Muscle layer of colon (tissue), 2 donors: ENCODE measurements around the gene RSPH1.

ENCODE experiments used
- H3K27ac ChIP-seq: one replicate; pipeline ENCODE4 v1.7.0; 2013; ENCODE audit warnings: low read depth, mild to moderate bottlenecking, low read length, moderate library complexity
- H3K27me3 ChIP-seq, 2 donors: one replicate each; pipeline ENCODE4 v1.7.0; 2013; ENCODE audit warnings: low read length in 2 of 2, mild to moderate bottlenecking in 2 of 2; ENCODE audit not compliant: insufficient read depth in 2 of 2, control insufficient read depth in 1 of 2
- H3K36me3 ChIP-seq: one replicate; pipeline ENCODE4 v1.7.0; 2013; ENCODE audit warnings: mild to moderate bottlenecking, low read length; ENCODE audit not compliant: insufficient read depth
- H3K4me1 ChIP-seq: one replicate; pipeline ENCODE4 v1.7.0; 2013; ENCODE audit warnings: mild to moderate bottlenecking, low read length; ENCODE audit not compliant: insufficient read depth
- H3K4me3 ChIP-seq, 2 donors: one replicate each; pipeline ENCODE4 v1.7.0; 2013; ENCODE audit warnings: low read length in 2 of 2, low read depth in 1 of 2, mild to moderate bottlenecking in 1 of 2, moderate library complexity in 1 of 2
- H3K9ac ChIP-seq: one replicate; pipeline ENCODE4 v1.7.0; 2013; ENCODE audit warnings: low read length
- H3K9me3 ChIP-seq: one replicate; pipeline ENCODE4 v1.7.0; 2013; ENCODE audit warnings: mild to moderate bottlenecking, low read length
- donor health status: abdominal sarcoma.
- donor health status: Adenocarcinoma of cecum.

Gene RSPH1

DNA sequence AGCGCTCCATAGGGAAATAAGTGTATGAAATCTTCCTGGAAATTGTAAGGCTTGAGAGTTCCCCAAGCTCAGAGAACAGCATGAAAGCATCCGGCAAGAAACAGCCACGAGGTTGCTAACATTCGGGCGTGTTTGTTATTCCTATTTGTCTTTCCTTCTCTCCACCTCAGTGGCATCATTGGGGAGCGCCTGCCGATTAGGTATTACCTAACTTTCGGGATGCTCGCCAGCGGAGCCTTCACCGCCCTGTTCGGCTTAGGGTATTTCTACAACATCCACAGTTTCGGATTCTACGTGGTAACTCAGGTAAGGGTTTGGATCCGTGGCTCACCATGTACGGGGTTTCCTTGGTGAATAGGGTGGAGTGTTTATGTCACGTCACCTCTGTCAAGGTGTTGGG, 43.3 kb upstream of the RSPH1 start:
- peaks cover 4% of the 10 kb centered on the region for H3K36me3 ChIP-seq
- no peaks in the 10 kb centered on the region for H3K9me3 ChIP-seq
- H3K27ac ChIP-seq, result no peak overlapping the region

DNA sequence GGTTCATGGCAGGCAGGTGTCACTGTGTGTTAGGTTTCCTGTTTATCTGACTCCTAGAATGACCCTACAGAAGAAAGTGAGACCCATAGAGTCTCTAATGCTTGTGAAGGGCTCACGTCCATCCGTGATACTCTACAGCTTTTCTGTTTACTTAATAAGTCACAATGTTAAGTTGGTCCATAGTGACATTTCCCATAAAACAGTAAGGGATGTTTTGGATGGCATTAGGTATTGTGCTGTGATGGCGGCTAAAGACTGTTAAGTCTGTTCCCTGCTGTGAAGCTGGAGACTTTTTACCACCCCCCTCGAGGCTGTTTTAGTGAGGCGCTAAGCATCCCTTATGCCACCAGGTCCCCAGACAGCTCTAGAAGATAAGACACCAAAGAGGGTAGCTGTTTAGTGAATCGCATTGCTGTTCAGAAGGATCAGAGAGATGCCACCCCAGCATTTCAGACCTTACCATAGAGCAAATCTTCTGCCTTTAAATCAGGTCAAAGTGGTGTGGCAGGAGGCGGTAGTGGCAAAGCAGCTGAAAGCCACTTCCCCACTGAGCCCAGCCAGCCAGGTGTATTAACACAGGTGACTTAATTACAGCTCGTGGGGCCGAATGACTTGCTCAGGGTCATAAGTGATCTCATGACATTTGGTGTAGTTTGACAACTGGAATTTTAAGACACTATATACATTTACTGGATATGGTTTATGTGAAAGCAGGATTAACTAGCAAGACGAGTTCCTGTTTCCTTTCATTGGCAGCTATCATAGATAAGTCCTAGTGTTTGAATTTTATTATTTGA, 42.7 kb upstream of the RSPH1 start:
- no peaks in the 10 kb centered on the region for H3K4me1 ChIP-seq
- no peaks in the 10 kb centered on the region for H3K9me3 ChIP-seq
- H3K27me3 ChIP-seq, result no peaks in the 10 kb centered on the region
- H3K9ac ChIP-seq, result no peak overlapping the region
- H3K4me3 ChIP-seq, result no peak overlapping the region
- H3K27ac ChIP-seq, result no peak overlapping the region
- H3K36me3 ChIP-seq, result peaks cover 4% of the 10 kb centered on the region

More for the DNA sequence above, 43.3 kb upstream of the RSPH1 start:
- H3K27me3 ChIP-seq, result no peaks in the 10 kb centered on the region
- no peaks in the 10 kb centered on the region for H3K4me1 ChIP-seq
- no peak overlapping the region for H3K4me3 ChIP-seq
- H3K9ac ChIP-seq, result no peak overlapping the region

GRCh38 chr21:42537106-42537742, 41.2 kb upstream of the RSPH1 start:
- peaks cover 4% of the 10 kb centered on the region for H3K36me3 ChIP-seq
- no peaks in the 10 kb centered on the region for H3K9me3 ChIP-seq
- H3K27me3 ChIP-seq, result no peaks in the 10 kb centered on the region
- no peak overlapping the region for H3K4me3 ChIP-seq
- peaks cover 10% of the 10 kb centered on the region for H3K4me1 ChIP-seq
- H3K9ac ChIP-seq, result no peak overlapping the region
- H3K27ac ChIP-seq, result no peak overlapping the region

- Histone ChIP-seq H3K36me3 (peaks cover 4% of the 10 kb centered on the region), H3K9me3 (no peaks in the 10 kb centered on the region), H3K9ac (no peak overlapping the region), H3K27me3 (no peaks in the 10 kb centered on the region), H3K4me1 (peaks cover 10% of the 10 kb centered on the region), H3K27ac (no peak overlapping the region), H3K4me3 (no peak overlapping the region)
Measured at GRCh38 chr21:42536601-42537000, 40.6 kb upstream of the RSPH1 start.

DNA sequence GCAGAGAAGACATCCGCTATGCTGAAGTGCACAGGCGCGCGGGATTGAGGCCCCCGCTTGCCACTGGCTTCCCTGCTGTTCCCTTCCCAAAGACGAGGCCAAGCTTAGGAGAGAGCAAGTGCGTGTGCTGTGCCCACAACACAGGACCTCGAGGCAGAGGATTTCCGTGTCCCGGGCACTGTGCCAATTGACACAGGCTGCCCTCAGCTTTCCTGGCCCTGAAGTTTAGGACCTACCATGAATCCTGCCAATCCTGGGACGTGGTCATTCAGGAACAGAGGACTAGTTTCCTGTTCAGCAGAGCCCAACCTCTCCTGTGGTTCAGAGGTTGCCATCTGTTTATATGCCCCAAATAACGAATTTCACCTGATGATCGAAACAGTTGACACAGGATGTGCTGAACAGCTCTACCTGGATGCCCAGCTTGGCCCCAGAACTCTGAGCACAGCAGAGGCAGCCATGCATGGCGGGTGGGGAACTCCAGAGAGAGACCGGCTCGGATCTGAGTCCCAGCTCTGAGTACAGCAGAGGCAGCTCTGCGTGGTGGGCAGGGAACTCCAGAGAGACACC, 39.7 kb upstream of the RSPH1 start:
- Histone ChIP-seq H3K4me3 (no peak overlapping the region), H3K36me3 (peaks cover 4% of the 10 kb centered on the region), H3K27me3 (no peaks in the 10 kb centered on the region), H3K4me1 (peaks cover 10% of the 10 kb centered on the region), H3K27ac (no peak overlapping the region), H3K9ac (no peak overlapping the region), H3K9me3 (no peaks in the 10 kb centered on the region)

GRCh38 chr21:42534421-42535378, 38.7 kb upstream of the RSPH1 start:
- H3K27ac ChIP-seq, result no peak overlapping the region
- peaks cover 4% of the 10 kb centered on the region for H3K36me3 ChIP-seq
- peaks cover 10% of the 10 kb centered on the region for H3K4me1 ChIP-seq
- no peak overlapping the region for H3K9ac ChIP-seq
- no peaks in the 10 kb centered on the region for H3K27me3 ChIP-seq
- no peaks in the 10 kb centered on the region for H3K9me3 ChIP-seq
- no peak overlapping the region for H3K4me3 ChIP-seq

DNA sequence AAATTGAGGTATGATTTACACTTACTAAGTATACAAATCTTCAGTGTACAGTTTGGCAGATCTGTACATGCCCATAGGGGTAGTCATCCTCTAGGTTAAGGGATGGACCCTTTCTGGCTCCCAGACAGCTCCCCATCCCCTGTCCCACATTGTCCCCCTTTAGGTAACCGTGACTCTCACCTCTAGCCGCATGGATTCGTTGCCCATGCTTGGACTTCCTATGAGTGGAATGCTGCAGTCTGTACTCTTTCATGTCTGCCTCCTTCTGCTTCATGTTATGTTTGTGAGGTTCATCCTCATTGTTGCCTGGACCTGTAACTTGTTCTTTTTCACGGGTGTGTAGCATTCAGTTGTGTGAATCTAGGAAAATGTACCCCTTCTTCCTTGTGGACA, 37.9 kb upstream of the RSPH1 start:
- H3K9me3 ChIP-seq, result no peaks in the 10 kb centered on the region
- no peak overlapping the region for H3K27ac ChIP-seq
- H3K27me3 ChIP-seq, result no peaks in the 10 kb centered on the region
- peaks cover 10% of the 10 kb centered on the region for H3K4me1 ChIP-seq
- H3K4me3 ChIP-seq, result no peak overlapping the region
- H3K9ac ChIP-seq, result no peak overlapping the region
- peaks cover 4% of the 10 kb centered on the region for H3K36me3 ChIP-seq

- peaks cover 4% of the 10 kb centered on the region for H3K36me3 ChIP-seq
- H3K27me3 ChIP-seq, result no peaks in the 10 kb centered on the region
- no peak overlapping the region for H3K4me3 ChIP-seq
- H3K9me3 ChIP-seq, result no peaks in the 10 kb centered on the region
- H3K9ac ChIP-seq, result no peak overlapping the region
- no peak overlapping the region for H3K27ac ChIP-seq
- peaks cover 10% of the 10 kb centered on the region for H3K4me1 ChIP-seq
Measured at GRCh38 chr21:42533306-42533962, 37.4 kb upstream of the RSPH1 start.

DNA sequence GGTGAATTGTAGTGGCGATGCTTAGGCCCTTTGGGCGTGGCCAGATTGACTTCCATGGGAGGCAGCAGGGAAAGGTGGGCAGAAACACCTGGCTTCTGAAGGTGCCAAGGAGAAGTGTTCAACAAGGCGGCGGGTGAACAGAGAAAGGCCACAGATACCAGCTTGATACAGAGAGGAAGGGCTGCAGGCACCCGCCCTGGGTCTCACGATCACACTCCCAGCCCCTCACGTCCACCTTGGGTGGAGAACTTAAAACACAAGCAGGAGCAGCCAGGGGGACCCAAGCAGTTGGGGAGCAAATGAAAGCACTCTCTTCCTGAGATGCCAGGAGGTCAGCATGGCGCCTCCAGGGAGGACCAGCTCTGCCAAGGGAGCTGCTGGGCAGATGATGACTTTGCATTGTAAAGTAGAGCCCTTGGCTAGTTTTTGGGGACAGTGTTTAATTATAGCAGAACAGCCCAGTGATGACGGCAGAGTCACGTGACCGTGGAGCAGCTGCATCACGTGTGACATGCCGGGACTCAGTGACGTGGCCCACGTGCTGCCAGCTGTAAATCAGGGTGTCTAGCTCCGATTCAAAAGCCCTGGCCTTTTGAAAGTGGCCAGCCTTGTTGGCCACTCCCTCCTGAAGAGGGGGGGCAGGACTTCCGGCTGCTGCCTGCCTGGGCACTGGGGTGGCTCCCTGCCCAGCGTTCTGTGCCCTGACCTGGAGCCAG, 36.6 kb upstream of the RSPH1 start:
- Histone ChIP-seq H3K4me3 (no peak overlapping the region), H3K36me3 (peaks cover 4% of the 10 kb centered on the region), H3K27ac (no peak overlapping the region), H3K9ac (no peak overlapping the region), H3K9me3 (no peaks in the 10 kb centered on the region), H3K4me1 (peaks cover 17% of the 10 kb centered on the region), H3K27me3 (no peaks in the 10 kb centered on the region)

DNA sequence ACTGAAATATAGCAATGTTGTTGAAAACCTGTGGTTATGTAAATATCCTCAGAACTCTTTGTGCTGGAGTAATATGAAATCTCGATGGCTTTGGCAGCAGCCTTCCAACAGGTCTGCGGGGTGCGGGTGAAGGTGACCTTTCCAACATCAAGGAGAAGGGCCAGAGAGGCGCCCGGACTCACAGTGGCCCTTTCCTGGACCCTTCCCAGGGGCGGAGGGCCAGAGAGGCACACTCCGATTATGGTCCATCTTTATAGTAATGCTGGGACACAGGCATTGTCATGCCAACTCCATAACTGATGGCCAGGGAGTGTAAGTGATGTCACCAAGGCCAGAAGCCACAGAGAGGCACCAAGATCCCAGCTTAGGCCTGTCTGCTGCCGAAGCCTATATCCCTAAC, 35.7 kb upstream of the RSPH1 start:
- no peaks in the 10 kb centered on the region for H3K9me3 ChIP-seq
- H3K9ac ChIP-seq, result no peak overlapping the region
- H3K36me3 ChIP-seq, result peaks cover 4% of the 10 kb centered on the region
- peaks cover 20% of the 10 kb centered on the region for H3K4me1 ChIP-seq
- no peak overlapping the region for H3K4me3 ChIP-seq
- no peak overlapping the region for H3K27ac ChIP-seq
- no peaks in the 10 kb centered on the region for H3K27me3 ChIP-seq
